Liver (tissue), 9 donors: Measurements from ENCODE around the gene EFNA2. TPM values are rescaled to one million over a fixed set of nuclear protein-coding genes. Genes with fewer than 3 reads are reported as not detected.

Experiments
- DNase-seq: peaks from one replicate; pipeline ENCODE4 v3.0.0-alpha.2; 2017; ENCODE audit warnings: low spot score
- H3K27ac ChIP-seq, 2 donors: one replicate each; pipeline ENCODE4 v1.7.0; 2013; ENCODE audit warnings: inconsistent platforms in 2 of 2, low read length in 2 of 2, control low read depth in 1 of 2, low read depth in 1 of 2, mild to moderate bottlenecking in 1 of 2
- H3K27me3 ChIP-seq, 4 donors: one replicate each; pipeline versions ENCODE4 v1.6.1 to v1.7.0; 2013; ENCODE audit warnings: low read length in 3 of 4, inconsistent platforms in 1 of 4, mild to moderate bottlenecking in 1 of 4, moderate library complexity in 1 of 4; ENCODE audit not compliant: control insufficient read depth in 4 of 4, insufficient read depth in 4 of 4
- H3K36me3 ChIP-seq, 4 donors: one replicate each; pipeline versions ENCODE4 v1.6.1 to v1.7.0; 2013; ENCODE audit warnings: low read length in 3 of 4, mild to moderate bottlenecking in 3 of 4, low read depth in 1 of 4, moderate library complexity in 1 of 4; ENCODE audit not compliant: control insufficient read depth in 4 of 4, insufficient read depth in 3 of 4
- H3K4me1 ChIP-seq, 4 donors: one replicate each; pipeline versions ENCODE4 v1.6.1 to v1.7.0; 2013; ENCODE audit warnings: low read length in 3 of 4, mild to moderate bottlenecking in 3 of 4, moderate library complexity in 1 of 4; ENCODE audit not compliant: control insufficient read depth in 4 of 4, insufficient read depth in 4 of 4
- H3K4me3 ChIP-seq, 3 donors: one replicate each; pipeline versions ENCODE4 v1.6.1 to v1.7.0; 2013; ENCODE audit warnings: low read length in 3 of 3, control low read depth in 1 of 3, low read depth in 1 of 3, mild to moderate bottlenecking in 1 of 3
- H3K9ac ChIP-seq, 2 donors: one replicate each; pipeline ENCODE4 v1.7.0; 2013; ENCODE audit warnings: low read length in 2 of 2, mild to moderate bottlenecking in 2 of 2, moderate library complexity in 2 of 2, control low read depth in 1 of 2, low read depth in 1 of 2
- H3K9me3 ChIP-seq, 4 donors: one replicate each; pipeline versions ENCODE4 v1.6.1 to v1.7.0; 2013; ENCODE audit warnings: low read length in 3 of 4; ENCODE audit not compliant: control insufficient read depth in 4 of 4
- EGR1 ChIP-seq, 2 donors: IDR thresholded peaks; 2 replicates each; pipeline ENCODE4 v1.6.1; 2016 to 2018; ENCODE audit warnings: antibody characterized with exemption in 2 of 2, low read depth in 2 of 2
- FOXA1 ChIP-seq: IDR thresholded peaks from 2 replicates; pipeline ENCODE4 v1.6.1; 2016; ENCODE audit warnings: antibody characterized with exemption
- FOXA2 ChIP-seq: IDR thresholded peaks from 2 replicates; pipeline ENCODE4 v1.6.1; 2016; ENCODE audit warnings: antibody characterized with exemption
- GABPA ChIP-seq, 2 donors: IDR thresholded peaks in 1 of 2; conservative IDR thresholded peaks in 1 of 2; 2 replicates each; pipeline ENCODE4 v1.6.1; 2016; ENCODE audit warnings: antibody characterized with exemption in 2 of 2, mild to moderate bottlenecking in 1 of 2, moderate library complexity in 1 of 2
- HNF4A ChIP-seq, 2 donors: conservative IDR thresholded peaks; 2 replicates each; pipeline ENCODE4 v1.6.1; 2016; ENCODE audit warnings: antibody characterized with exemption in 2 of 2, mild to moderate bottlenecking in 2 of 2
- HNF4G ChIP-seq: IDR thresholded peaks from 2 replicates; pipeline ENCODE4 v1.6.1; 2016; ENCODE audit warnings: antibody characterized with exemption
- JUND ChIP-seq, 2 donors: IDR thresholded peaks; 2 replicates each; pipeline ENCODE4 v1.6.1; 2016; ENCODE audit warnings: antibody characterized with exemption in 2 of 2
- NR2F2 ChIP-seq: IDR thresholded peaks from 2 replicates; pipeline ENCODE4 v1.6.1; 2016; ENCODE audit warnings: antibody characterized with exemption
- RAD21 ChIP-seq, 2 donors: IDR thresholded peaks; 2 replicates each; pipeline ENCODE4 v1.6.1; 2016; ENCODE audit warnings: antibody characterized with exemption in 2 of 2, mild to moderate bottlenecking in 2 of 2
- RXRA ChIP-seq, 2 donors: IDR thresholded peaks; 2 replicates each; pipeline ENCODE4 v1.6.1; 2017 to 2018; ENCODE audit warnings: antibody characterized with exemption in 2 of 2, mild to moderate bottlenecking in 1 of 2
- SP1 ChIP-seq: IDR thresholded peaks from 2 replicates; pipeline ENCODE4 v1.6.1; 2018; ENCODE audit warnings: antibody characterized with exemption, mild to moderate bottlenecking
- TAF1 ChIP-seq: conservative IDR thresholded peaks from 2 replicates; pipeline ENCODE4 v1.6.1; 2016; ENCODE audit warnings: antibody characterized with exemption, mild to moderate bottlenecking
- YY1 ChIP-seq: IDR thresholded peaks from 2 replicates; pipeline ENCODE4 v1.6.1; 2016; ENCODE audit warnings: antibody characterized with exemption, mild to moderate bottlenecking
- WGBS: extraction: QIAGEN DNeasy Blood & Tissue Kit; methylation state at CpG from one replicate; pipeline ENCODE4 v1.1.7; 2013; 5-methylcytosine and 5-hydroxymethylcytosine counted together
- polyA plus RNA-seq, 2 donors: library from polyadenylated mRNA; stranded (reverse) in 1 of 2; unstranded in 1 of 2; fragments of 200-250 nt in 1 of 2; fragments of >200 nt in 1 of 2; fragmentation: Nextera tagmentation in 1 of 2; extraction: Ambion mirVana in 1 of 2; gene quantifications; one replicate each; pipeline versions ENCODE4 v1.2.1 to v1.2.3, GENCODE V29; 2013 to 2015
- total RNA-seq, 2 donors: library from RNA; depleted of rRNA; stranded (reverse); fragments of >200 nt; gene quantifications; one replicate each; pipeline ENCODE4 v1.2.3, GENCODE V29; 2014
- TF ChIP-seq, protein P1 (sequence below): IDR thresholded peaks from 2 replicates; pipeline ENCODE4 v1.6.1; 2016; ENCODE audit warnings: antibody characterized with exemption
- TF ChIP-seq, protein P2 (sequence below): IDR thresholded peaks from 2 replicates; pipeline ENCODE4 v1.6.1; 2016; ENCODE audit warnings: antibody characterized with exemption
- TF ChIP-seq, protein P3 (sequence below): IDR thresholded peaks from 2 replicates; pipeline ENCODE4 v1.6.1; 2016; ENCODE audit warnings: antibody characterized with exemption, mild to moderate bottlenecking
- TF ChIP-seq, protein P4 (sequence below): IDR thresholded peaks from 2 replicates; pipeline ENCODE4 v1.6.1; 2016; ENCODE audit warnings: antibody characterized with exemption
- TF ChIP-seq, protein P5 (sequence below): fragments of 150-350 bp; IDR thresholded peaks from 2 replicates; pipeline ENCODE4 v1.5.1; 2017; ENCODE audit warnings: improper control_type of control experiment, low read depth, low read length; ENCODE audit not compliant: missing input control
- donor health status: healthy.
- donor health status: healthy.
- donor health status: healthy.
- donor health status: healthy.
- donor health status: healthy.

EFNA2 gene
- total and polyA plus RNA-seq, 4 donors, result 0.98 to 9.8 (median 4.3) TPM

DNA sequence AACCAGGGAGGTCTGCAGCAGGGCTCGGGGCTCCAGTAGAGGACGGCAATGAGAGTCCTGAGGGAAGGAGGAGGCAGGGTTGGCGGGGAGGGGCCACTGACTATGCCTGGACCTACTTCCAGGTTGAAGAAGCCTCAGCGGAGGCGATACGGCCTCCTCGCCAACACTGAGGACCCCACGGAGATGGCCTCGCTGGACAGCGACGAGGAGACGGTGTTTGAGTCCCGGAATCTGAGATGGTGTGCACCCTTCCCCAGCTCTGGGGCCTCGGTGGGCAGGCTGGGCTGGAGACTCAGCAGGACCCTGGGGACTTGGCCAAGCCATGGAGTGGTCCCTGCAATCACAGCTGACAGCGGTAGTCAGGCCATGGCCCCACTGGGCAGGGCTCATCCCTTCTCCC lies 8.6 kb upstream of the EFNA2 start:
- Histone ChIP-seq H3K4me1 (peaks cover 14 to 51% (median 40%) of the 10 kb centered on the region in 4 donors), H3K9me3 (no peaks in the 10 kb centered on the region), H3K27ac (no peak overlapping the region), H3K27me3 (no peaks in the 10 kb centered on the region), H3K9ac (no peak overlapping the region), H3K4me3 (no peak overlapping the region), H3K36me3 (peaks cover 18 to 24% (median 18%) of the 10 kb centered on the region in 4 donors)
- DNase-seq, result no peak
- TF ChIP-seq RAD21 (IDR thresholded peaks at IDR 0.05) (no peak), JUND (IDR thresholded peaks at IDR 0.05) (no peak), FOXA1 (no peak), FOXA2 (no peak), HNF4G (no peak), HNF4A (conservative IDR thresholded peaks at IDR 0.05) (no peak)
- TF ChIP-seq, protein P1, sequence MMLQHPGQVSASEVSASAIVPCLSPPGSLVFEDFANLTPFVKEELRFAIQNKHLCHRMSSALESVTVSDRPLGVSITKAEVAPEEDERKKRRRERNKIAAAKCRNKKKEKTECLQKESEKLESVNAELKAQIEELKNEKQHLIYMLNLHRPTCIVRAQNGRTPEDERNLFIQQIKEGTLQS, result no peak
- WGBS, result 93% methylated on average over 15 of the region's 15 CpGs

DNA sequence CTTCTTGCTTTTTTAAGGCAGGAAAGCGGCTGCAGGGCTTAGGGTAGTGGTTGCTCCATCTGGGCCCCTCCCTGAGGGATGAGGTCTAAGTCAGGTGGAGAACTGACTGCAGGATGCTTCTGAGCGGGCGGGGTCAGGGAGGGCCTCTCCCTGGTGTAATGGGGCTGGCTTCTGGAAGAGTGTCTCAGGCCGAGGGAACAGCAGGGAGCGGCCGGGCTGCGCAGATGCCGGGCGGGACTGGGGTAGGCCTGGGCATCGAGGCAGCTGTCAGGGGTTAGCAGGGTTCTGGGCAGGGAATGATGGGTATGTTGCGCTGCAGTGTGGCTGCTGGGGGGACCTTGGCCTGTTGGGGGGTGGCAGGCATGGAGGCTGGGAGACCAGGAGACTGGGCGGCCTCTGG lies 7.6 kb upstream of the EFNA2 start:
- H3K36me3 ChIP-seq, result peaks cover 9 to 19% (median 14%) of the 10 kb centered on the region in 4 donors
- TF ChIP-seq JUND (IDR thresholded peaks at IDR 0.05), result no peak
- TF ChIP-seq, protein P2, sequence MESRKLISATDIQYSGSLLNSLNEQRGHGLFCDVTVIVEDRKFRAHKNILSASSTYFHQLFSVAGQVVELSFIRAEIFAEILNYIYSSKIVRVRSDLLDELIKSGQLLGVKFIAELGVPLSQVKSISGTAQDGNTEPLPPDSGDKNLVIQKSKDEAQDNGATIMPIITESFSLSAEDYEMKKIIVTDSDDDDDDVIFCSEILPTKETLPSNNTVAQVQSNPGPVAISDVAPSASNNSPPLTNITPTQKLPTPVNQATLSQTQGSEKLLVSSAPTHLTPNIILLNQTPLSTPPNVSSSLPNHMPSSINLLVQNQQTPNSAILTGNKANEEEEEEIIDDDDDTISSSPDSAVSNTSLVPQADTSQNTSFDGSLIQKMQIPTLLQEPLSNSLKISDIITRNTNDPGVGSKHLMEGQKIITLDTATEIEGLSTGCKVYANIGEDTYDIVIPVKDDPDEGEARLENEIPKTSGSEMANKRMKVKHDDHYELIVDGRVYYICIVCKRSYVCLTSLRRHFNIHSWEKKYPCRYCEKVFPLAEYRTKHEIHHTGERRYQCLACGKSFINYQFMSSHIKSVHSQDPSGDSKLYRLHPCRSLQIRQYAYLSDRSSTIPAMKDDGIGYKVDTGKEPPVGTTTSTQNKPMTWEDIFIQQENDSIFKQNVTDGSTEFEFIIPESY, result no peak
- TF ChIP-seq TAF1, result no peak
- TF ChIP-seq, protein P1, result no peak
- TF ChIP-seq EGR1 (IDR thresholded peaks at IDR 0.05; ENCODE audit: low read depth in 2 of 2), result no peak
- TF ChIP-seq RXRA (IDR thresholded peaks at IDR 0.05), result no peak
- TF ChIP-seq HNF4A (conservative IDR thresholded peaks at IDR 0.05), result no peak
- no peak for TF ChIP-seq FOXA1
- no peak for TF ChIP-seq SP1
- no peak for TF ChIP-seq GABPA (IDR thresholded peaks at IDR 0.05 in 1 of 2, conservative IDR thresholded peaks at IDR 0.05 in 1 of 2)
- TF ChIP-seq HNF4G, result no peak
- TF ChIP-seq, protein P3, sequence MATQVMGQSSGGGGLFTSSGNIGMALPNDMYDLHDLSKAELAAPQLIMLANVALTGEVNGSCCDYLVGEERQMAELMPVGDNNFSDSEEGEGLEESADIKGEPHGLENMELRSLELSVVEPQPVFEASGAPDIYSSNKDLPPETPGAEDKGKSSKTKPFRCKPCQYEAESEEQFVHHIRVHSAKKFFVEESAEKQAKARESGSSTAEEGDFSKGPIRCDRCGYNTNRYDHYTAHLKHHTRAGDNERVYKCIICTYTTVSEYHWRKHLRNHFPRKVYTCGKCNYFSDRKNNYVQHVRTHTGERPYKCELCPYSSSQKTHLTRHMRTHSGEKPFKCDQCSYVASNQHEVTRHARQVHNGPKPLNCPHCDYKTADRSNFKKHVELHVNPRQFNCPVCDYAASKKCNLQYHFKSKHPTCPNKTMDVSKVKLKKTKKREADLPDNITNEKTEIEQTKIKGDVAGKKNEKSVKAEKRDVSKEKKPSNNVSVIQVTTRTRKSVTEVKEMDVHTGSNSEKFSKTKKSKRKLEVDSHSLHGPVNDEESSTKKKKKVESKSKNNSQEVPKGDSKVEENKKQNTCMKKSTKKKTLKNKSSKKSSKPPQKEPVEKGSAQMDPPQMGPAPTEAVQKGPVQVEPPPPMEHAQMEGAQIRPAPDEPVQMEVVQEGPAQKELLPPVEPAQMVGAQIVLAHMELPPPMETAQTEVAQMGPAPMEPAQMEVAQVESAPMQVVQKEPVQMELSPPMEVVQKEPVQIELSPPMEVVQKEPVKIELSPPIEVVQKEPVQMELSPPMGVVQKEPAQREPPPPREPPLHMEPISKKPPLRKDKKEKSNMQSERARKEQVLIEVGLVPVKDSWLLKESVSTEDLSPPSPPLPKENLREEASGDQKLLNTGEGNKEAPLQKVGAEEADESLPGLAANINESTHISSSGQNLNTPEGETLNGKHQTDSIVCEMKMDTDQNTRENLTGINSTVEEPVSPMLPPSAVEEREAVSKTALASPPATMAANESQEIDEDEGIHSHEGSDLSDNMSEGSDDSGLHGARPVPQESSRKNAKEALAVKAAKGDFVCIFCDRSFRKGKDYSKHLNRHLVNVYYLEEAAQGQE, result no peak
- TF ChIP-seq FOXA2, result no peak
- no peak for TF ChIP-seq YY1
- TF ChIP-seq, protein P4, sequence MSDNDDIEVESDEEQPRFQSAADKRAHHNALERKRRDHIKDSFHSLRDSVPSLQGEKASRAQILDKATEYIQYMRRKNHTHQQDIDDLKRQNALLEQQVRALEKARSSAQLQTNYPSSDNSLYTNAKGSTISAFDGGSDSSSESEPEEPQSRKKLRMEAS, result no peak
- no peak for TF ChIP-seq RAD21 (IDR thresholded peaks at IDR 0.05)
- TF ChIP-seq NR2F2, result no peak
- TF ChIP-seq, protein P5, sequence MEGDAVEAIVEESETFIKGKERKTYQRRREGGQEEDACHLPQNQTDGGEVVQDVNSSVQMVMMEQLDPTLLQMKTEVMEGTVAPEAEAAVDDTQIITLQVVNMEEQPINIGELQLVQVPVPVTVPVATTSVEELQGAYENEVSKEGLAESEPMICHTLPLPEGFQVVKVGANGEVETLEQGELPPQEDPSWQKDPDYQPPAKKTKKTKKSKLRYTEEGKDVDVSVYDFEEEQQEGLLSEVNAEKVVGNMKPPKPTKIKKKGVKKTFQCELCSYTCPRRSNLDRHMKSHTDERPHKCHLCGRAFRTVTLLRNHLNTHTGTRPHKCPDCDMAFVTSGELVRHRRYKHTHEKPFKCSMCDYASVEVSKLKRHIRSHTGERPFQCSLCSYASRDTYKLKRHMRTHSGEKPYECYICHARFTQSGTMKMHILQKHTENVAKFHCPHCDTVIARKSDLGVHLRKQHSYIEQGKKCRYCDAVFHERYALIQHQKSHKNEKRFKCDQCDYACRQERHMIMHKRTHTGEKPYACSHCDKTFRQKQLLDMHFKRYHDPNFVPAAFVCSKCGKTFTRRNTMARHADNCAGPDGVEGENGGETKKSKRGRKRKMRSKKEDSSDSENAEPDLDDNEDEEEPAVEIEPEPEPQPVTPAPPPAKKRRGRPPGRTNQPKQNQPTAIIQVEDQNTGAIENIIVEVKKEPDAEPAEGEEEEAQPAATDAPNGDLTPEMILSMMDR, result no peak
- WGBS, result 82% methylated on average over 12 of the region's 12 CpGs
- no peak overlapping the region for H3K4me3 ChIP-seq
- H3K9me3 ChIP-seq, result no peaks in the 10 kb centered on the region
- H3K27me3 ChIP-seq, result no peaks in the 10 kb centered on the region
- H3K27ac ChIP-seq, result no peak overlapping the region
- no peak overlapping the region for H3K9ac ChIP-seq
- H3K4me1 ChIP-seq, result peaks cover 13 to 46% (median 37%) of the 10 kb centered on the region in 4 donors
- no peak for DNase-seq
